GM21737 (cell line): Measurements from ENCODE around the gene TNS2.

Experiments used
- ATAC-seq: cut with Tn5 transposase; IDR thresholded peaks from one replicate; pipeline ENCODE4 v1.9.1; 2021; ENCODE audit warnings: mild to moderate bottlenecking, moderate library complexity; ENCODE audit not compliant: unreplicated experiment

TNS2 gene

DNA sequence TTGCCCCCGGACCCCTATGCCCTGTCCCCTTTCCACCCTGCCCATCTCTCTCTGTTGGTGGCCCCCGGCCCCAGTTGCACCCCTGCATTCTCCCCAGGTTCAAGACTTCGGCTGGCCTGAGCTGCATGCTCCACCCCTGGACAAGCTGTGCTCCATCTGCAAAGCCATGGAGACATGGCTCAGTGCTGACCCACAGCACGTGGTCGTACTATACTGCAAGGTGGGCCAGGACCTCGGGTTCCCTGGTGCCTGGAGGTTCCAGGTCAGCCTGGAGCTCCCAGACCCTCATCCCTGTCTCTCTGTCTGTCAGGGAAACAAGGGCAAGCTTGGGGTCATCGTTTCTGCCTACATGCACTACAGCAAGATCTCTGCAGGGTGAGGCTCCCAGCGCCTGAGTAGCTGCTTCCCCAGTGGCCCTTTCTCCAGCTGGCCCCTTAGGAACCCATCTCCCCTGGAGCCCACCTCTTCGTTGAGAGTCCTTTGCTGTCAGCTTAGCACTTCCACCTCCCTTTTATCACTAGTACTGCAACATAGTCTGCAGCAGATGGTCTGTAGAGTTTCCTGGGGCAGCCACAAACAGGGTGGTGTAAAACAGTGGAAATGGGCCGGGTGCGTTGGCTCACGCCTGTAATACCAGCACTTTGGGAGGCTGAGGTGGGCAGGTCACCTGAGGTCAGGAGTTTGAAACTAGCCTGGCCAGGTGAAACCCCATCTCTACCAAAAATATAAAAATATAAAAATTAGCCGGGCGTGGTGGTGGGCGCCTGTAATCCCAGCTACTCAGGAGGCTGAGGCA is 5.8 kb downstream of the TNS2 start:
- ATAC-seq = no peak

- no peak for ATAC-seq
Measured at GRCh38 chr12:53056296-53056695, 6.4 kb downstream of the TNS2 start.

DNA sequence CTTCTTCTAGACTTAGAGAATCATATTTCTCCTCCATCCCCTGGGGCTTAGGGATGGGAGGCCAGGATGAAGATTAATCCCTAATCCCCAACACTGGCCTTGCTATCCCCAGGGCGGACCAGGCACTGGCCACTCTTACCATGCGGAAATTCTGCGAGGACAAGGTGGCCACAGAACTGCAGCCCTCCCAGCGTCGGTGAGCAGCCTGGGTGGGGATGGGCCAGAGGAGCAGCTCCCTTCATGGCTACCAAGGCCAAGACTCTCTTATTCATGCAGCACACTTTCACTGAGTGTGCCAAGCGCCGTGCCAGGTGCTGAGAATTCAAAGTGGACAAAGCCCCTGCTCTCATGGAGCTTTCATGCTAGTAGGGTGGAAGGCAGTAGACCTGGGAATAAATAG is 7.0 kb downstream of the TNS2 start:
- no peak for ATAC-seq

GRCh38 chr12:53057816-53058500 is 8.1 kb downstream of the TNS2 start:
- ATAC-seq = no peak

DNA sequence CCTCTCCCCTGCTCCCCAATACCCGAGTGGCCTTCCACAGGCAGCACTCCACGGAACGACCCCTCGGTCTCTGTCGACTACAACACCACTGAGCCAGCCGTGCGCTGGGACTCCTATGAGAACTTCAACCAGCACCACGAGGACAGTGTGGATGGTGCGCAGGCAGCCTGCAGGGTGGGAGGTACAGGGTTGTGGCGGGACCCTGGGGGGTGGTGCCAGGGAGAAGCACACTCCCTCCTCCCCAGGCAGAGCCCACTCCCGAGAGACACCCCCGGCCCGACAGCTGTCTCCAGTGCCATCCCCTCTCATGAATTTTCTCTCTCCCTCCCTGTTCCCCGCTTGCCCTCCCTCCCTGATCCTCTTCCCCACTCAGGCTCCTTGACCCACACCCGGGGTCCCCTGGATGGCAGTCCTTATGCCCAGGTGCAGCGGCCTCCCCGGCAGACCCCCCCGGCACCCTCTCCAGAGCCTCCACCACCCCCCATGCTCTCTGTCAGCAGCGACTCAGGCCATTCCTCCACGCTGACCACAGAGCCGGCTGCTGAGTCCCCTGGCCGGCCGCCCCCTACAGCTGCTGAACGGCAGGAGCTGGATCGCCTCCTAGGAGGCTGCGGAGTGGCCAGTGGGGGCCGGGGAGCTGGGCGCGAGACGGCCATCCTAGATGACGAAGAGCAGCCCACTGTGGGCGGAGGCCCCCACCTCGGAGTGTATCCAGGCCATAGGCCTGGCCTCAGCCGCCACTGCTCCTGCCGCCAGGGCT is 9.0 kb downstream of the TNS2 start:
- ATAC-seq = no peak

DNA sequence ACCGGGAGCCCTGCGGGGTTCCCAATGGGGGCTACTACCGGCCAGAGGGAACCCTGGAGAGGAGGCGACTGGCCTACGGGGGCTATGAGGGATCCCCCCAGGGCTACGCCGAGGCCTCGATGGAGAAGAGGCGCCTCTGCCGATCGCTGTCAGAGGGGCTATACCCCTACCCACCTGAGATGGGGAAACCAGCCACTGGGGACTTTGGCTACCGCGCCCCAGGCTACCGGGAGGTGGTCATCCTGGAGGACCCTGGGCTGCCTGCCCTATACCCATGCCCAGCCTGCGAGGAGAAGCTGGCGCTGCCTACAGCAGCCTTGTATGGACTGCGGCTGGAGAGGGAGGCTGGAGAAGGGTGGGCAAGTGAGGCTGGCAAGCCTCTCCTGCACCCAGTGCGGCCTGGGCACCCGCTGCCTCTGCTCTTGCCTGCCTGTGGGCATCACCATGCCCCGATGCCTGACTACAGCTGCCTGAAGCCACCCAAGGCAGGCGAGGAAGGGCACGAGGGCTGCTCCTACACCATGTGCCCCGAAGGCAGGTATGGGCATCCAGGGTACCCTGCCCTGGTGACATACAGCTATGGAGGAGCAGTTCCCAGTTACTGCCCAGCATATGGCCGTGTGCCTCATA is 9.7 kb downstream of the TNS2 start:
- ATAC-seq = no peak

- ATAC-seq = no peak
Measured at GRCh38 chr12:53060064-53060720, 10.3 kb downstream of the TNS2 start.

GRCh38 chr12:53060721-53061276 is 10.9 kb downstream of the TNS2 start:
- ATAC-seq = no peak

DNA sequence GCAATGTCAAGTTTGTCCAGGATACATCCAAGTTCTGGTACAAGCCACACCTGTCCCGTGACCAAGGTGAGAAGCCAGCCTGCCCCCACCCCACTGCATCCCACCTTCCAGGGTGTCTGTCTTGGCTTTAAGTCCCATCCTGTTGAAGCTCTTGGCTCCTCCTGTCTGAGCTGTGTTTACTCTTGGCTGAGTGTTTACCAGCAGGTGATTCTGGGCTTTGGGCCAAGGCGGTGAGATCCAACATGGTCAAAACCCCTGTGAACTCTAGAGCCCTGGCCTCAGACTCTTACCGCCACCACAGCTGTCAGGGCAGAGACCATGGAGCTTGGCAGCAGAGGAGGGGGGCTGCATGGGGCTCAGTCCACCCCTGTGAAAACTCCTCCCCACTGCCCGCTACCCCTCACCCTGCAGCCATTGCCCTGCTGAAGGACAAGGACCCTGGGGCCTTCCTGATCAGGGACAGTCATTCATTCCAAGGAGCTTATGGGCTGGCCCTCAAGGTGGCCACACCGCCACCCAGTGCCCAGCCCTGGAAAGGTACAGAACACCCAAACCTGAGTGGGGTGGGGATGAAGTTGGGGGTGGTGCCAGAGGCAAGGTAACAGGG is 11.6 kb downstream of the TNS2 start:
- ATAC-seq = no peak

DNA sequence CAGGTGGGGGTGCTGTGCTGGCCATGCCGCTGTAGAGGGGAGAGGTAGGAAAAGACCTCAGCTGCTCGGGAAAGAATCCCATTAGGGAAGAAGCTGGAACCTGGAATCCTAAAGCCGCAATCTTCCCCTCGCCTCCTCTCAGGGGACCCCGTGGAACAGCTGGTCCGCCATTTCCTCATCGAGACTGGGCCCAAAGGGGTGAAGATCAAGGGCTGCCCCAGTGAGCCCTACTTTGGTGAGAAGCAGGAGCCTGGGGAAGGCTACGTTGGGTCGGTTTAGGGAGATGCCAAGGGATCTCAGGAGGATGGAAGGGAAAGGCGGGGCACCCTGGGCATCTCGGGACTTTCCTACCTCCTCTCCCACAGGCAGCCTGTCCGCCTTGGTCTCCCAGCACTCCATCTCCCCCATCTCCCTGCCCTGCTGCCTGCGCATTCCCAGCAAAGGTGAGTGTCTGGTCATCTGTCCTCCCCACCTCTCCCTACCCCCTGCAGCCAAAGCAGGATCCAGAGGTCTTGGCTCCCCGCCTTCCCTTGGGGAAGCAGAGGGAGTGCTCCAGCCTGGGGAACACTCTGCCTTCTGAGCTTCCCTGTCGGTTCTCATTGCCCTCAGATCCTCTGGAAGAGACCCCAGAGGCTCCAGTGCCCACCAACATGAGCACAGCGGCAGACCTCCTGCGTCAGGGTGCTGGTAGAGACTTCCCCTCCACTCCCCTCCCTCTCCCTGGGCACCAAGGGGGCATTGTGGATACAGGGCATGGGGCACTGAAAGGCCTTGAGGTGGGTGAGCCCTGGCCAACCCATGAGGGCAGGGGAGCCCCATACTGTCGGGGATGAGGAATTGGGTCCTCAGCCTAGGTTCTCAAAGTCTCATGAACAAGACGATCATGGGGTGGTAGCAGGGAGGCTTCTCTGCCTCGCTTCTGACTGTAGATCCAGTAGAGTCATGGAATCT is 12.4 kb downstream of the TNS2 start:
- no peak for ATAC-seq

DNA sequence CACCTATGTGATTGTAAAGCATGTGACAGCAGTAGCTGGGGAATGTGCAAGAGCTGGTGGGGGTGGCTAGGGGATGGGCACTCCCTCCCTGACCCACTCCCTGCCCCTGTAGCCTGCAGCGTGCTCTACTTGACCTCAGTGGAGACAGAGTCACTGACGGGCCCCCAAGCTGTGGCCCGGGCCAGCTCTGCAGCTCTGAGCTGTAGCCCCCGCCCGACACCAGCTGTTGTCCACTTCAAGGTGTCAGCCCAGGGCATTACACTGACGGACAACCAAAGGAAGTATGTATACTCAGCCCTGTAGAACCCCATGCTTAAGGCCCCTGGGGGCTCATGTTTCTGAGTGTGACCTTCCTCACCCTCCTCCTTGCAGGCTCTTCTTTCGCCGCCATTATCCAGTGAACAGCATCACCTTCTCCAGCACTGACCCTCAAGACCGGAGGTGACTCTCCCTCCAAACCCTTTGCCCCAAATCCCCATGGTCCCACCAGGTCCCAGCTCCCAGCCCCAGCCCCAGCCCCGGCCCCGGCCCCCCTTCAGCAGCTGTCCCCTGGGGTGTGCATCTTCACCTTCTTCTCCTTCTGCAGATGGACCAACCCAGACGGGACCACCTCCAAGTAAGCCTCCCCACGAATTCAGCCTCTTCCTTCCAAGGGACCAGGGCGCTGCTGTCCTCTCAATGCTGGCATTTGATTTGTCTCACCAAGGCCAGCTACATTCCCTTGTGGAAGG is 13.3 kb downstream of the TNS2 start:
- ATAC-seq = no peak

GRCh38 chr12:53063708-53064612 is 14.1 kb downstream of the TNS2 start:
- ATAC-seq = no peak

DNA sequence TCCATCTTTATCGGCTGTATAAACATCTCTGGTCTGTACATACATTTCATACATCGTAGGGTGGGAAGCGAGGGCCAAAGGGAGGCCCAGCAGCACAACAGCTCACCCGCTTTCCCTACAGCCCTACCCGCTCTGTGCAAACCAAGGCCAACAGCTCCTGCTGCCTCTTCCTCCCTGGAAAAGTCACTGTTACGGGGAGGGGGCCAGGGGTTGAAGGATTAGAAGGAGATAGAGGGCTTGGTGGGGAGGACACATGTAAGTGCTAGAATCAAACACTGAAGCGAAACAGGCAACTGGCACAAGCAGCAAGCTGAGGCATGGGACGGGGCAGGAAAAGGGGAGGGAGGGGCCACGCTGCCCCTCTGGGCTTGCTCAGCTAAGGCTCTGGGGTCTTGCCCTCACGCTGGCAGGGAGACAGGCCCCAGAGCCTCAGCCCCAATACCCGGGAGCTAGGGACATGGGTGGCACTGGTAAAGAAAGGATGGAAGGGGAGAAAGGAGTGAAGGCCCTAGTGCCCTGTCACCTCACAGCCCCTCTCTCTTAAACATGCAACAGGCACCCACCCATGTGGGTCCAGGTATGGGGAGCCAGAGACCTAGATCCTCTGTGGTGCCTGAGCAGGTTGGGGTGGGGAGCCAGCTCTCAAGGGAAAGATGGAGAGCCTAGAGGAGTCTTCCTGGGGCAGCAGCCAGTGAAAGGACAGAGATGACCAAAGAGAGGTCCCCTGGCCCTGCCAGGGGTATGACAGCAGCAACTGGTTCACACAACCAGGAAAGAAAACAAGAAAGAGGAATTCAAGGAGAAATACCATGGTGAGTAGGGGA is 15.0 kb downstream of the TNS2 start:
- no peak for ATAC-seq

DNA sequence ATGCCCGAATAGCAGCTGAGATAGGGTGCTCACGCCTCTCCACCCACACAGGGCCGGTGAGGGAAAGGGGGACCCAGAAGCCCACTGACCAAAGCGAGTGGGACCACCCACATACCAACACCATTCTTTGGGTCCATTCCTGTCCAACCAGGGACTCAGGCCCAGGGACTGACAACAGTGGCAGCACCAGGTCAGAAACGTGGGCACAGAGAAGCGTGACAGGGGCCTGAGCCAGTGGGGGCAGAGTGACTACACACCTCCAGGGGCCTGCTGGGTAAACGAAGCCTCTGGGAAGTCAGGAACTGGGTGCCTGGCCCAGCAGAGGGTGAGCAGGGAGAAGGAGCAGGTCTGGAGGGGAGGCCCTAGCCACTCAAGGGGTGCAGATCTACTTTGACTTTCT is 15.6 kb downstream of the TNS2 start:
- ATAC-seq = no peak

- no peak for ATAC-seq
Measured at GRCh38 chr12:53065975-53066931, 16.4 kb downstream of the TNS2 start.
